ENCODE results near the gene BRD3.

BRD3 gene

DNA sequence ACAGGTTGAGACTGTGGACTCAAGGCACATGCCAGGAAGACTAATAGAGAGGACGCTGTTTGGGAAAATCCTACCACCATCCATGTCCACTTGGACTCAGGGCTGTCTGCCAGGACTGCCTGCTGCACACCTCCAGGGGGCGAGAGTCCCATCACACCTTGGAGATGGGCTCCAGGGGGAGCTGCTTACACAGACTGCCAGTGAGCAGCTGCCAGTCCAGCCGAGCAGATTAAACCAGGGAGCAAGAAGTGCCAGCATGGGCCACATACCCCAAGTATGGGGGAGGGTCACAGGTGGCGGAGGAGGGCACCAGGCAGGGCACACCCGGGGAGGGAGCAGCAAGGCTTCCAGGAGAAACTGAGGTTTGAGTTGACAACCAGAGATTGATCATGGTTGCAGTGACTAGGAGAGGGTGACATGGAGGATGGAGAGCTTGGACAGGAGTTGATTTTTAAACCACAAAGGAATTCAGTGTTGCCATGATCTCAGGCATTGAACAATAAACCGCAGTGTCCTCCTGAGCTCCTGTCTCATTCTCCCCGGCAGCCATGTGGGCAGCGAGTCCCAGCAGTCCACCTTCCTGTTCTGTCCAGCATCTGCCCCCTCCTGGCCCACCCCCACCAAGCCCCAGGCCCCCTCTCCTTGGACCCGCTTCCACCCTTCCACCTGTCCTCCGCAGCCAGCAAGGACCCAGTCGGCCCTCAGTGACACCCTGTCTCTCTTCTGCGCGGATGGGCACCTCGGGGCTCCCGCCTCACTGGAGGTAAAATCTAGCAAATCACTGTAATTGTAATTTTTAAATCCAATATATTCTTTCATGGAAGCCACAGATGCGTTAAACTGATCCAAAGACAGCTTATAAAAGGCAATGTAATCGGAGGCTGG is 72.6 kb downstream of the BRD3 start:
- H3K27ac ChIP-seq = no peak overlapping the region
- TF ChIP-seq, protein P1, sequence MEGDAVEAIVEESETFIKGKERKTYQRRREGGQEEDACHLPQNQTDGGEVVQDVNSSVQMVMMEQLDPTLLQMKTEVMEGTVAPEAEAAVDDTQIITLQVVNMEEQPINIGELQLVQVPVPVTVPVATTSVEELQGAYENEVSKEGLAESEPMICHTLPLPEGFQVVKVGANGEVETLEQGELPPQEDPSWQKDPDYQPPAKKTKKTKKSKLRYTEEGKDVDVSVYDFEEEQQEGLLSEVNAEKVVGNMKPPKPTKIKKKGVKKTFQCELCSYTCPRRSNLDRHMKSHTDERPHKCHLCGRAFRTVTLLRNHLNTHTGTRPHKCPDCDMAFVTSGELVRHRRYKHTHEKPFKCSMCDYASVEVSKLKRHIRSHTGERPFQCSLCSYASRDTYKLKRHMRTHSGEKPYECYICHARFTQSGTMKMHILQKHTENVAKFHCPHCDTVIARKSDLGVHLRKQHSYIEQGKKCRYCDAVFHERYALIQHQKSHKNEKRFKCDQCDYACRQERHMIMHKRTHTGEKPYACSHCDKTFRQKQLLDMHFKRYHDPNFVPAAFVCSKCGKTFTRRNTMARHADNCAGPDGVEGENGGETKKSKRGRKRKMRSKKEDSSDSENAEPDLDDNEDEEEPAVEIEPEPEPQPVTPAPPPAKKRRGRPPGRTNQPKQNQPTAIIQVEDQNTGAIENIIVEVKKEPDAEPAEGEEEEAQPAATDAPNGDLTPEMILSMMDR (conservative IDR thresholded peaks at IDR 0.05) = no peak

DNA sequence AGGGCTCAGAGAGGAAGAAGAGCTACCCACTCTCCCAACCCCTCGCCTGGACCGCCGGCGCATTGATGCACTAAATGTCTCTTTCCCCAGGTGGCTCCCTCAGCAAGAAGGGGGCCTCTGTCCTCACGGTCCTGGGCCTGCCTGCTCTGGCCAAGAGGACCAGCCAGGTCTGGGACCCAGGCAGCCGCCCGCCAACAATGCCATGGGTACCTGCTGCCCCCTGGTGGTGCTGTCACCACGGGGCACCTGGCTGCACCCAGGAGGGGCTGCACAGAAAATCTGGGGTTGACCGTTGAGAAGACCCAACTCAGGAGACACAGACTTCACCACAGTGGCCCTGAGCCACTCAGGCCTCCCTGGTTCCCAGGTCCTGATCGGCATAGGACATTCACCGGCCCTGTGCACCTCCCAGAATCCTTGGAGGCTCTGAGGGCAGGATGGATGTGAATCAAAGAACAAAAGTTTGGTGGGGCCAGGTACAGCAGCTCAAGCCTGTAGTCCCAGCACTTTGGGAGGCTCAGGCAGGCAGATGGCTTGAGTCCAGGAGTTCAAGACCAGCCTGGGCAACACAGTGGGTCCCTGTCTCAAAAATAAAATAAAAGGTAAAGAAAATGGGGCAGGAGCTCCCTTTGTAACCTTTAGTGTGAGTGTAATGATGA is 73.3 kb downstream of the BRD3 start:
- H3K27ac ChIP-seq = peak overlapping the region; percentile 97

DNA sequence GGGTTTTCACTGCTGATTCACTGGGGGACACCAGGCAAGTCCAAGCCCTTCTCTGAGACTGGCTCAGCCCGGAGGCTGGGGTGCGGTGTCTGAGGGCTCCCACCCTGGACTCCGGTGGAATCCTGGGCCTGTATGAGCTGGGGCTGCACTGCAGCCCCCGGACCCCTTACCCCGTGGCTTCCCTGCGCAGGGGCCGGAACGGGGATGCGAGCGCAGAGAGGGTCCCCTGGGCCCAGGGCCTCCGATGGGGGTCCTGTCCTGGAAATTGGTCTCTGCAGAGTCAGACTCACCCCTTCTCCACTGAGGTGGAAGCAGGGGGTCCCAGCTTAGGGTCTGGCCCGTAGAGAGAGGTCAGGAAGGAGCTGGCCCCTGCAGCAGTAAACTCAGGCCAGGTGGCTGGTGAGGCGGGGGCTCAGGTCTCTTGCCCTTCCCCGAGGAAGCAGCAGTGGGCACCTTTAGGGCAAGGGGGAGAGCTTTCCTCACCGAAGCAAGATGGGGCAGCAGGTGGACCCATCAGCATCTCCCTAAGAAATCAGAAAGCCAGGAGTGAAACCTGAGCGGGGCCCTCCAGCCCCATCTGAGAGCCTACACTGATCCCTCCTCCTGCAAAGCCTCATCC is 74.1 kb downstream of the BRD3 start:
- TF ChIP-seq, protein P1 (conservative IDR thresholded peaks at IDR 0.05) = no peak
- H3K27ac ChIP-seq = peak overlapping the region; percentile 97

More for the DNA sequence above, 73.3 kb downstream of the BRD3 start:
- TF ChIP-seq, protein P1 (conservative IDR thresholded peaks at IDR 0.05) = peak; percentile 99

DNA sequence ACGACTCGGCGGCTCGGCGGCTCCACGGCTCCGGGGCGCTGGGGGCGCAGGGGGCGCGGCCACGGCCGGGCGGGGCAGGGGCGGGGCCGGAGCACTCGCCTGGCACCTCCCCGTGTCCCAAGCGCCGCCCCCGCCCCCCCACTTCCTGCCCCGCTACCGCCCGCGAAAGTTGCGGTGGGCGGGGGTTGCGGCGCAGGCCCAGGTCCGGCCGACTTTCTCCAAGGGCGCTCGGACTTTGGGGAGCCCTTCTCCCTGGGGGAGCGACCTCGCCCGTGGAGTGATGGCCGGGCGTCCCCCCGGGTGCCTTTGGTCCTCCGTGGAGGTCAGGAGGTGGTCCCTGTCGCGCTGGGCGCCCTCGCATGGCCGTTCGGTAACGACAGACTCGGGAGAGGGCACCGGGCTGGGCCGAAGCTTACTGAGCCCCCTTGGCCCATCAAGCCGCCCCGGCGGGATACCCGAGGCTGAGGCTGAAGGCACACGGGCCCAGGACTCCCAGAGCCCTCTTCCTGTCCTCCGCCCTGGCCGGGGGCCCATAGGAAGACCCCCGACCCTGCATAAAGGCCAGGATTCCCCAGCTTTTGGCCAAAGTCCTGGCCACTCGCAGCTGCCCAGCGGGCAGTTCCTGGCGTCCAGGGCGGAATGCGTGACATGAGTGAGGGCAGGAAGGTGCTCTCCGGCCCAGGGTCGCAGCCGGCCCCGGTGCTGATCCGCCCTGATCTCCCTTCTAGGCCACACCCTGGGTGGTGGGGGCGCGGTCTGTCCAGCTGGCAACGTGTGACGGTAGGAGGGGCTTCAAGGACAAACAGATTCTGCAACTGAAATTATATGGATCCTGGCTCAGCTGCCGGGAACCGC is 74.8 kb downstream of the BRD3 start:
- peak overlapping the region; percentile 97 for H3K27ac ChIP-seq
- TF ChIP-seq, protein P1 (conservative IDR thresholded peaks at IDR 0.05) = peak; percentile 73

DNA sequence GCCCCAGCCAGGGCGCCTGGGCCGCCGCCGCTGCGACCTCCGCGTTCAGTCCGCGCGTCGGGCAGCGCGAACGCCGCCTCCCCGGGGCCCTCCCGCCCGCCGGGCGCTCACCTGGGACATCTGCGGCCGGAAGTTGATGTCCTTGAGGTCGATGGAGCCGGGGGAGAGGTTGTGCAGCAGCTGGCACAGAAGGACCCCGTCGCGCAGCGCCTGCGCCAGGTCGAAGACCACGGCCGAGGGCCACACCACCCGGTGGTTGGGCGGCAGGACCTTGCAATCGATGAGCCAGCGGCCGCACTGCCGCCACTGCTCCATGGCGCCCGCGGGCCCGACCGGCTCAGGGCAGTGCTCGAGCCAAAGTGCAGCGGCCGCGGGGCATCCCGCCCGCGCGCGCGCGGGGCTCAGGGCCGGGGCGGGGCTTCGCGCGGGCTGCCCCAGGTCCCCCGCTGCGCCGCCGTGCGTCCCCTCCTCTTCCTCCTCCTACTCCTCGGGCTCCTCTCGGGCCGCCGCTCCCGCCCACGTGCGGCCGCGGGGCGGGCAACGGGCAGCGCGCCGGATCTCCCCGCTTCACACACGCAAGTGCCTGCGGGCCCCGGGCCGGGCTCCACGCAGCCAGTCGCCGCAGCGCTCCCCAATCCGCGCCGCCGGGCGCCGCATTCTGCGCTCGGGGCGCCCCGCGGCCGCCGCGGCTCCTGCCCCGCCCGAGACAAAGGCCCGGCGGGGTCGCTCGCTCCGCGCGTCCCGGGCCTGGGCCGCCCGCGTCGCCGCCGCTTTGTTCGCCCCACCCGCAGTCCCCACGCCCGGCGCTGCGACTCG is 75.7 kb downstream of the BRD3 start, which contains the start of gene VAV2:
TSS of gene VAV2 (minus strand) at position 361 of the 816 bp plus-strand sequence. CDS start at position 315, 46 bp downstream.
- peak within 1 kb of the TSS; percentile 97 for H3K27ac ChIP-seq
- TF ChIP-seq, protein P1 (conservative IDR thresholded peaks at IDR 0.05) = no peak

DNA sequence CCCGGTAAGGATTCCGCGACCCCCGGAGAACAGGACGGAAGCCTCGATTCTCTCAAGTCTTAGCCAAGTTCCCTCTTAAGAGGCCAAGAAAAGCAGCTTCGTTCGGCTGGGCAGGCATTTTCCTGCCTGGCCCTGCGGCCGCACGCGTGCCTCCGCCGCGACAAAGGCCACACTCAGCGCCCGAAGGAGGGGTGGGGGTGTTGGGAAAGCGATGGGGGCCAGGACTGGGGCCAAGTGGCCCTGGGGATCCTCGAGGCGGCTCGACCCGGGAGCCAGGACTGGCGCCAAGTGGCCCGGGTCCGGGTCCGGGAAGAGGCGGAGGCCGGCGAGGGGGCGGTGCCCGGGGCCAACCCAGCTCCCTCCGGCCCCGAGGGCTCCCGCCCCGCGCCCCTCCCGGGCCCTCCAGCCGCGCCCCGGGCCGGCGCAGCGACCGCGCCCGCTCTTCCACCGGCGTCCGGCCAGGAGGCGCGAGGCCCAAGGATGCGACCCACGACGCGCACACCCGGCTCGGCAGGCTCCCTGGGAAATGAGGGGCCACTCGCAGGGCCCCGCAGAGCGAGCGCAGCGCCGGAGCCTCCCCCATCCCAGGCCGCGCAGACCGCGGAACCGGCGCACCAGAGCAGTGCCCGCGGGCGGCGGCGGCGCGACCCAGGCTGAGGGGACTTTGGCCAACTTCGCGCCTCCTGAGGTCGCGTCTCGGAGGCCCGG is 76.5 kb downstream of the BRD3 start:
- TF ChIP-seq, protein P1 (conservative IDR thresholded peaks at IDR 0.05) = no peak
- H3K27ac ChIP-seq = peak overlapping the region; percentile 97

All from VCaP (cell line).